K562 (cell line): ENCODE data around the gene MTMR6.

Experiments
- CTCF ChIP-seq, 3 experiments: IDR thresholded peaks in 2 of 3; conservative IDR thresholded peaks in 1 of 3; 2 replicates each; pipeline ENCODE4 v1.5.1; 2011 to 2012; ENCODE audit warnings: low read length in 3 of 3, mild to moderate bottlenecking in 3 of 3, control low read depth in 2 of 3, improper control_type of control experiment in 1 of 3, inconsistent platforms in 1 of 3, low read depth in 1 of 3, mixed read lengths in 1 of 3, moderate library complexity in 1 of 3; ENCODE audit not compliant: insufficient read depth in 2 of 3
- GABPA ChIP-seq: fragments of 200-800 bp; sonication (Bioruptor generic); conservative IDR thresholded peaks from 2 replicates; pipeline ENCODE4 v1.6.1; 2016; ENCODE audit warnings: low read depth, missing genetic modification characterization, missing compliant biosample characterization
- JUN ChIP-seq, 2 experiments: sonication (generic) in 1 of 2; formaldehyde crosslinking in 1 of 2; IDR thresholded peaks; 2 replicates each; pipeline versions ENCODE4 v1.6.1 to v1.8.0; 2012 to 2022; ENCODE audit warnings: borderline replicate concordance in 2 of 2, mild to moderate bottlenecking in 2 of 2, improper control_type of control experiment in 1 of 2, low read depth in 1 of 2, low read length in 1 of 2, missing genetic modification reagents in 1 of 2
- KLF16 ChIP-seq: IDR thresholded peaks from 2 replicates; pipeline ENCODE4 v1.6.1; 2016; ENCODE audit warnings: antibody characterized with exemption
- MAFG ChIP-seq: fragments of 450-650 bp; conservative IDR thresholded peaks from 2 replicates; pipeline ENCODE4 v1.6.1; 2016; ENCODE audit warnings: missing genetic modification characterization, missing compliant biosample characterization
- MAZ ChIP-seq, 2 experiments: fragments of 450-650 bp in 1 of 2; sonication (generic) in 1 of 2; formaldehyde crosslinking; IDR thresholded peaks in 1 of 2; conservative IDR thresholded peaks in 1 of 2; 2 replicates each; pipeline versions ENCODE4 v1.4.0 to v1.5.0; 2020; ENCODE audit warnings: mild to moderate bottlenecking in 1 of 2, missing genetic modification reagents in 1 of 2
- MGA ChIP-seq: fragments of 450-650 bp; IDR thresholded peaks from 2 replicates; pipeline ENCODE4 v1.6.1; 2016; ENCODE audit warnings: mild to moderate bottlenecking, moderate library complexity
- PCBP1 ChIP-seq: fragments of 200-400 bp; formaldehyde crosslinking; IDR thresholded peaks from 2 replicates; pipeline ENCODE4 v1.6.1; 2018; ENCODE audit warnings: mild to moderate bottlenecking, low read depth, low read length; ENCODE audit not compliant: poor library complexity, severe bottlenecking
- PYGO2 ChIP-seq: fragments of 450-650 bp; IDR thresholded peaks from 2 replicates; pipeline ENCODE4 v1.6.1; 2016; ENCODE audit warnings: mild to moderate bottlenecking, missing genetic modification characterization, moderate library complexity, missing compliant biosample characterization
- TAF1 ChIP-seq: IDR thresholded peaks from 2 replicates; pipeline ENCODE4 v1.6.1; 2011; ENCODE audit warnings: mild to moderate bottlenecking, low read length, moderate library complexity; ENCODE audit not compliant: insufficient read depth, control insufficient read depth, severe bottlenecking; ENCODE audit errors: extremely low read depth
- TEAD1 ChIP-seq, 2 experiments: fragments of 450-650 bp in 1 of 2; sonication (generic) in 1 of 2; formaldehyde crosslinking; IDR thresholded peaks; 2 replicates each; pipeline versions ENCODE4 v1.4.0 to v1.8.0; 2020 to 2022; ENCODE audit warnings: mild to moderate bottlenecking in 2 of 2, missing genetic modification reagents in 1 of 2
- ZNF76 ChIP-seq: fragments of 250-450 bp; sonication (Bioruptor Pico); IDR thresholded peaks from 2 replicates; pipeline ENCODE4 v1.4.0; 2020; ENCODE audit warnings: mild to moderate bottlenecking, moderate library complexity, borderline replicate concordance
- TF ChIP-seq, protein P1 (sequence below): sonication (generic); formaldehyde crosslinking; IDR thresholded peaks from 2 replicates; pipeline ENCODE4 v1.8.0; 2022; ENCODE audit warnings: mild to moderate bottlenecking, low read depth, missing genetic modification reagents

DNA sequence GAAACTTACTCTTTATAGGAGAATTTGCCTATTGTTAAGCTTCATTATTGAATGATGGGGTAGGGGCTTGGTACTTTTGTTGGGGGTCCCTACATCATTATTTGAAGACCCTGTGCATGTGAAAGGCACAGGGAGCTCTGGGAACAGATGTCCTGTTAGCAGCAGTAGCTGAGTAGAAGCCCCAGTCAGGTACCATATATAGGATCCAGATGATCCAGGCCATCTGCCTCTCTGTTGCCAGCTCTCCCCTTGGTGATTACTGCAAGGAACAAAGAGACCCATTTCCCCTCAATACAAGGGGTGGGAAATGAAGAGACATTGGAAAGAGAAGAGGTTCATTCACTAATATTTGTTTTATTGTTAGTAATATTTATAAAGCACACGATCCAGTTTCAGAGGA, 4.4 kb upstream of the MTMR6 start:
- TF ChIP-seq CTCF (IDR thresholded peaks at IDR 0.05 in 2 of 3, conservative IDR thresholded peaks at IDR 0.05 in 1 of 3; ENCODE audit: insufficient read depth in 2 of 3, low read depth in 1 of 3, low read length in 3 of 3) (no peak), PCBP1 (no peak), MGA (no peak), TEAD1 (CRISPR knock-in tag; IDR thresholded peaks at IDR 0.05) (no peak), JUN (IDR thresholded peaks at IDR 0.05; ENCODE audit: borderline replicate concordance, low read depth, low read length) (no peak), JUN (CRISPR knock-in tag; IDR thresholded peaks at IDR 0.05; ENCODE audit: borderline replicate concordance) (no peak), GABPA (tag) (no peak), PYGO2 (no peak), MAZ (CRISPR knock-in tag; conservative IDR thresholded peaks at IDR 0.05 in 1 of 2, IDR thresholded peaks at IDR 0.05 in 1 of 2) (no peak), TAF1 (no peak), ZNF76 (no peak), KLF16 (no peak), MAFG (no peak)
- TF ChIP-seq, protein P1, sequence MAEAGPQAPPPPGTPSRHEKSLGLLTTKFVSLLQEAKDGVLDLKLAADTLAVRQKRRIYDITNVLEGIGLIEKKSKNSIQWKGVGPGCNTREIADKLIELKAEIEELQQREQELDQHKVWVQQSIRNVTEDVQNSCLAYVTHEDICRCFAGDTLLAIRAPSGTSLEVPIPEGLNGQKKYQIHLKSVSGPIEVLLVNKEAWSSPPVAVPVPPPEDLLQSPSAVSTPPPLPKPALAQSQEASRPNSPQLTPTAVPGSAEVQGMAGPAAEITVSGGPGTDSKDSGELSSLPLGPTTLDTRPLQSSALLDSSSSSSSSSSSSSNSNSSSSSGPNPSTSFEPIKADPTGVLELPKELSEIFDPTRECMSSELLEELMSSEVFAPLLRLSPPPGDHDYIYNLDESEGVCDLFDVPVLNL (CRISPR knock-in tag) = no peak
